AG10803 (cell line): ENCODE data around the gene ZNF419.
A peak's percentile ranks its signal among the peaks of the same experiment; 100 is the strongest.
"Not testable (repeated sequence)": the region's sequence is repeated elsewhere in the genome, so short reads cannot be mapped to it uniquely, and the experiment has no call there.

Experiments
- DNase-seq: peaks from one replicate; pipeline ENCODE4 v3.0.0; 2010; ENCODE audit warnings: low read depth
- H3K4me3 ChIP-seq: 2 replicates; pipeline ENCODE4 v1.5.1; 2011; ENCODE audit warnings: mild to moderate bottlenecking, low read length, control low read depth
- CTCF ChIP-seq: conservative IDR thresholded peaks from 2 replicates; pipeline ENCODE4 v1.5.1; 2011; ENCODE audit warnings: mild to moderate bottlenecking, low read length, control low read depth, inconsistent platforms

Gene ZNF419

GRCh38 chr19:57465680-57466381, 21.7 kb upstream of the ZNF419 start:
- TF ChIP-seq CTCF = peak; percentile 45
- peak; percentile 23 for DNase-seq

GRCh38 chr19:57466489-57466888, 21.1 kb upstream of the ZNF419 start:
- TF ChIP-seq CTCF = no peak
- DNase-seq = no peak
- no peak overlapping the region for H3K4me3 ChIP-seq

More at GRCh38 chr19:57465680-57466381, 21.7 kb upstream of the ZNF419 start:
- no peak overlapping the region for H3K4me3 ChIP-seq

GRCh38 chr19:57473646-57474045, 13.9 kb upstream of the ZNF419 start:
- no peak for DNase-seq
- TF ChIP-seq CTCF = no peak

GRCh38 chr19:57477191-57478008, 10.2 kb upstream of the ZNF419 start, which contains the start of gene ZNF772:
ZNF772 (minus strand) TSS chr19:57477566; CDS start chr19:57477309, 257 bp downstream.
- peak; percentile 68 for TF ChIP-seq CTCF
- peak within 1 kb of the TSS; percentile 94 for H3K4me3 ChIP-seq
- peak; percentile 92 for DNase-seq

More at GRCh38 chr19:57473646-57474045, 13.9 kb upstream of the ZNF419 start:
- no peak overlapping the region for H3K4me3 ChIP-seq

- DNase-seq = peak; percentile 49
- H3K4me3 ChIP-seq = peak overlapping the region; percentile 62
Observed at GRCh38 chr19:57488299-57488644, 722 bp downstream of the ZNF419 start.

GRCh38 chr19:57499332-57499679, 11.8 kb downstream of the ZNF419 start:
- not testable (repeated sequence) for H3K4me3 ChIP-seq, DNase-seq

- DNase-seq = peak; percentile 94
- H3K4me3 ChIP-seq = peak within 1 kb of the TSS; percentile 73
Observed at GRCh38 chr19:57499680-57500395, 12.3 kb downstream of the ZNF419 start, which contains the start of gene ZNF773. ZNF773 (plus strand) TSS chr19:57499938; CDS start chr19:57500081, 143 bp downstream.

GRCh38 chr19:57500400-57500799, 12.8 kb downstream of the ZNF419 start:
- H3K4me3 ChIP-seq = peak overlapping the region; percentile 71
- peak; percentile 69 for DNase-seq

GRCh38 chr19:57506163-57506562, 18.6 kb downstream of the ZNF419 start:
- H3K4me3 ChIP-seq = no peak overlapping the region
- DNase-seq = no peak
- TF ChIP-seq CTCF = no peak
